WTC11 (cell line): ENCODE data around the gene FNDC3B. TPM values are rescaled to one million over a fixed set of nuclear protein-coding genes. Genes with fewer than 3 reads are reported as not detected.

Source experiments
- ATAC-seq: fragments of 200-7000 bp; cut with Tn5 transposase; 2 replicates; pipeline ENCODE4 v1.10.0; 2021; ENCODE audit warnings: mild to moderate bottlenecking, moderate library complexity
- CTCF ChIA-PET: fragments of 300-600 bp; sonication (Branson Sonifier 250); formaldehyde crosslinking; loops from one replicate; lab custom pipeline; 2021; ENCODE audit warnings: antibody characterized with exemption; lab: Charles Lee
- POLR2A ChIA-PET: fragments of 350-600 bp; sonication (Branson Sonifier 250); formaldehyde crosslinking; loops from one replicate; lab custom pipeline; 2021; ENCODE audit warnings: antibody characterized with exemption; lab: Charles Lee
- DNase-seq: peaks from one replicate; pipeline ENCODE4 v3.0.0; 2021; ENCODE audit warnings: low spot score
- H3K27ac Mint-ChIP-seq: 2 replicates; pipeline ENCODE4 v1.8.0; 2021; ENCODE audit warnings: mixed read lengths
- H3K27me3 Mint-ChIP-seq: 2 replicates; pipeline ENCODE4 v1.8.0; 2021; ENCODE audit warnings: low read depth, mild to moderate bottlenecking, moderate library complexity, mixed read lengths
- H3K36me3 Mint-ChIP-seq: 2 replicates; pipeline ENCODE4 v1.8.0; 2021; ENCODE audit warnings: mixed read lengths
- H3K4me1 Mint-ChIP-seq: 2 replicates; pipeline ENCODE4 v1.8.0; 2022; ENCODE audit warnings: mixed read lengths
- H3K4me3 Mint-ChIP-seq: 2 replicates; pipeline ENCODE4 v1.8.0; 2021; ENCODE audit warnings: mild to moderate bottlenecking, moderate library complexity, mixed read lengths
- H3K9me3 Mint-ChIP-seq: 2 replicates; pipeline ENCODE4 v1.8.0; 2021; ENCODE audit warnings: mixed read lengths
- ATF1 ChIP-seq: sonication (generic); formaldehyde crosslinking; IDR thresholded peaks from 2 replicates; pipeline ENCODE4 v1.8.1; 2023; ENCODE audit warnings: mild to moderate bottlenecking, moderate library complexity, missing genetic modification reagents
- CREM ChIP-seq: sonication (generic); formaldehyde crosslinking; IDR thresholded peaks from 2 replicates; pipeline ENCODE4 v1.8.1; 2022; ENCODE audit warnings: mild to moderate bottlenecking, missing genetic modification reagents, moderate library complexity
- ETV6 ChIP-seq: sonication (generic); formaldehyde crosslinking; IDR thresholded peaks from 2 replicates; pipeline ENCODE4 v1.8.1; 2022; ENCODE audit warnings: mild to moderate bottlenecking, missing genetic modification reagents
- JAZF1 ChIP-seq: fragments of 250-450 bp; sonication (Bioruptor Pico); IDR thresholded peaks from 2 replicates; pipeline ENCODE4 v1.9.0; 2021; ENCODE audit warnings: moderate library complexity, mild to moderate bottlenecking, inconsistent platforms
- NR1H2 ChIP-seq: sonication (generic); formaldehyde crosslinking; IDR thresholded peaks from 2 replicates; pipeline ENCODE4 v1.9.0; 2021; ENCODE audit warnings: mild to moderate bottlenecking, moderate library complexity, missing genetic modification reagents
- OVOL2 ChIP-seq: fragments of 250-450 bp; sonication (Bioruptor Pico); IDR thresholded peaks from 2 replicates; pipeline ENCODE4 v1.9.0; 2021; ENCODE audit warnings: mild to moderate bottlenecking, borderline replicate concordance
- SOX15 ChIP-seq: fragments of 250-450 bp; sonication (Bioruptor Pico); IDR thresholded peaks from 2 replicates; pipeline ENCODE4 v1.9.0; 2021; ENCODE audit warnings: mild to moderate bottlenecking
- SP1 ChIP-seq: sonication (generic); formaldehyde crosslinking; conservative IDR thresholded peaks from 2 replicates; pipeline ENCODE4 v1.8.1; 2022; ENCODE audit warnings: missing genetic modification reagents
- ZNF121 ChIP-seq: sonication (generic); formaldehyde crosslinking; IDR thresholded peaks from 2 replicates; pipeline ENCODE4 v1.8.0; 2023; ENCODE audit warnings: missing genetic modification reagents
- ZNF219 ChIP-seq: sonication (generic); formaldehyde crosslinking; IDR thresholded peaks from 2 replicates; pipeline ENCODE4 v1.8.0; 2023; ENCODE audit warnings: missing genetic modification reagents, mild to moderate bottlenecking, borderline replicate concordance
- ZNF317 ChIP-seq: sonication (generic); formaldehyde crosslinking; IDR thresholded peaks from 2 replicates; pipeline ENCODE4 v1.8.1; 2023; ENCODE audit warnings: low read depth, mild to moderate bottlenecking, moderate library complexity, missing genetic modification reagents, borderline replicate concordance
- ZNF396 ChIP-seq: fragments of 250-450 bp; sonication (Bioruptor Pico); IDR thresholded peaks from 2 replicates; pipeline ENCODE4 v1.8.0; 2021; ENCODE audit warnings: mild to moderate bottlenecking, moderate library complexity, borderline replicate concordance
- ZNF416 ChIP-seq: fragments of 250-450 bp; sonication (Bioruptor Pico); IDR thresholded peaks from 2 replicates; pipeline ENCODE4 v1.9.0; 2021; ENCODE audit warnings: mild to moderate bottlenecking, inconsistent platforms
- ZNF671 ChIP-seq: fragments of 250-450 bp; sonication (Bioruptor Pico); IDR thresholded peaks from 2 replicates; pipeline ENCODE4 v1.8.0; 2021; ENCODE audit warnings: mild to moderate bottlenecking
- total RNA-seq: library from RNA; stranded (reverse); gene quantifications from 3 replicates; pipeline ENCODE4 v1.2.3, GENCODE V29; 2021
- TF ChIP-seq, protein P1 (sequence below): sonication (generic); formaldehyde crosslinking; IDR thresholded peaks from 2 replicates; pipeline ENCODE4 v1.8.0; 2022; ENCODE audit warnings: mild to moderate bottlenecking, missing genetic modification reagents
- TF ChIP-seq, protein P2 (sequence below): sonication (generic); formaldehyde crosslinking; IDR thresholded peaks from 2 replicates; pipeline ENCODE4 v1.8.1; 2022; ENCODE audit warnings: low read depth, mild to moderate bottlenecking, moderate library complexity, missing genetic modification reagents, borderline replicate concordance
- TF ChIP-seq, protein P3 (sequence below): fragments of 250-450 bp; sonication (Bioruptor Pico); IDR thresholded peaks from 2 replicates; pipeline ENCODE4 v1.8.0; 2021; ENCODE audit warnings: mild to moderate bottlenecking
- TF ChIP-seq, protein P4 (sequence below): sonication (generic); formaldehyde crosslinking; IDR thresholded peaks from 2 replicates; pipeline ENCODE4 v1.8.1; 2022; ENCODE audit warnings: mild to moderate bottlenecking, moderate library complexity, missing genetic modification reagents
- TF ChIP-seq, protein P5 (sequence below): sonication (generic); formaldehyde crosslinking; IDR thresholded peaks from 2 replicates; pipeline ENCODE4 v1.8.1; 2023; ENCODE audit warnings: mild to moderate bottlenecking, missing genetic modification reagents, moderate library complexity
- TF ChIP-seq, protein P6 (sequence below): sonication (generic); formaldehyde crosslinking; IDR thresholded peaks from 2 replicates; pipeline ENCODE4 v1.8.1; 2023; ENCODE audit warnings: mild to moderate bottlenecking, missing genetic modification reagents

FNDC3B gene
- total RNA-seq, 1 experiment from 2014 or later, result 42.8 TPM

DNA sequence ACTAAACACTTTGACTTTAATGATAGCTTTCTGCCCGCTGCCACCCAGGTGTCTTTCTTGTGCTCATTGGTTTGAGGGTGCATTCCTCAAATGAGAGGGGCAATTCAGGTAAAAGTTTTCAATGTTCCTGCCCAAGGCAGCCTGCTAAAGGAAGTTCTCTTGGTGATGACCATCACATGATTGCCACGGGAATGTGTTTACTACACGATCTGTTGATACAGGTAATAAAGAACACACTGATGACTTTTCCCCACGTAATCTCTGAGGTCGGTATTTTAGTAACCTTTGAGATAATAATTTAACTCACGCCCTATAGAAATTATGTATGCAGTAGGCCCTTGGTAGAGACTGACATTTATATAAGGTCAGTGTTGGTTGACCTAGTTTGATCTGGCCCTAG, 39.3 kb downstream of the FNDC3B start (continued):
- no peak for TF ChIP-seq ETV6 (CRISPR knock-in tag)
- no peak for TF ChIP-seq ZNF396 (CRISPR knock-in tag)
- TF ChIP-seq, protein P1, sequence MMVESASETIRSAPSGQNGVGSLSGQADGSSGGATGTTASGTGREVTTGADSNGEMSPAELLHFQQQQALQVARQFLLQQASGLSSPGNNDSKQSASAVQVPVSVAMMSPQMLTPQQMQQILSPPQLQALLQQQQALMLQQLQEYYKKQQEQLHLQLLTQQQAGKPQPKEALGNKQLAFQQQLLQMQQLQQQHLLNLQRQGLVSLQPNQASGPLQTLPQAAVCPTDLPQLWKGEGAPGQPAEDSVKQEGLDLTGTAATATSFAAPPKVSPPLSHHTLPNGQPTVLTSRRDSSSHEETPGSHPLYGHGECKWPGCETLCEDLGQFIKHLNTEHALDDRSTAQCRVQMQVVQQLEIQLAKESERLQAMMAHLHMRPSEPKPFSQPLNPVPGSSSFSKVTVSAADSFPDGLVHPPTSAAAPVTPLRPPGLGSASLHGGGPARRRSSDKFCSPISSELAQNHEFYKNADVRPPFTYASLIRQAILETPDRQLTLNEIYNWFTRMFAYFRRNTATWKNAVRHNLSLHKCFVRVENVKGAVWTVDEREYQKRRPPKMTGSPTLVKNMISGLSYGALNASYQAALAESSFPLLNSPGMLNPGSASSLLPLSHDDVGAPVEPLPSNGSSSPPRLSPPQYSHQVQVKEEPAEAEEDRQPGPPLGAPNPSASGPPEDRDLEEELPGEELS (CRISPR knock-in tag), result no peak
- TF ChIP-seq, protein P2, sequence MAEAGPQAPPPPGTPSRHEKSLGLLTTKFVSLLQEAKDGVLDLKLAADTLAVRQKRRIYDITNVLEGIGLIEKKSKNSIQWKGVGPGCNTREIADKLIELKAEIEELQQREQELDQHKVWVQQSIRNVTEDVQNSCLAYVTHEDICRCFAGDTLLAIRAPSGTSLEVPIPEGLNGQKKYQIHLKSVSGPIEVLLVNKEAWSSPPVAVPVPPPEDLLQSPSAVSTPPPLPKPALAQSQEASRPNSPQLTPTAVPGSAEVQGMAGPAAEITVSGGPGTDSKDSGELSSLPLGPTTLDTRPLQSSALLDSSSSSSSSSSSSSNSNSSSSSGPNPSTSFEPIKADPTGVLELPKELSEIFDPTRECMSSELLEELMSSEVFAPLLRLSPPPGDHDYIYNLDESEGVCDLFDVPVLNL, result no peak
- TF ChIP-seq CREM (CRISPR knock-in tag), result no peak
- TF ChIP-seq, protein P3, sequence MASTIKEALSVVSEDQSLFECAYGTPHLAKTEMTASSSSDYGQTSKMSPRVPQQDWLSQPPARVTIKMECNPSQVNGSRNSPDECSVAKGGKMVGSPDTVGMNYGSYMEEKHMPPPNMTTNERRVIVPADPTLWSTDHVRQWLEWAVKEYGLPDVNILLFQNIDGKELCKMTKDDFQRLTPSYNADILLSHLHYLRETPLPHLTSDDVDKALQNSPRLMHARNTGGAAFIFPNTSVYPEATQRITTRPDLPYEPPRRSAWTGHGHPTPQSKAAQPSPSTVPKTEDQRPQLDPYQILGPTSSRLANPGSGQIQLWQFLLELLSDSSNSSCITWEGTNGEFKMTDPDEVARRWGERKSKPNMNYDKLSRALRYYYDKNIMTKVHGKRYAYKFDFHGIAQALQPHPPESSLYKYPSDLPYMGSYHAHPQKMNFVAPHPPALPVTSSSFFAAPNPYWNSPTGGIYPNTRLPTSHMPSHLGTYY (CRISPR knock-in tag), result no peak

DNA sequence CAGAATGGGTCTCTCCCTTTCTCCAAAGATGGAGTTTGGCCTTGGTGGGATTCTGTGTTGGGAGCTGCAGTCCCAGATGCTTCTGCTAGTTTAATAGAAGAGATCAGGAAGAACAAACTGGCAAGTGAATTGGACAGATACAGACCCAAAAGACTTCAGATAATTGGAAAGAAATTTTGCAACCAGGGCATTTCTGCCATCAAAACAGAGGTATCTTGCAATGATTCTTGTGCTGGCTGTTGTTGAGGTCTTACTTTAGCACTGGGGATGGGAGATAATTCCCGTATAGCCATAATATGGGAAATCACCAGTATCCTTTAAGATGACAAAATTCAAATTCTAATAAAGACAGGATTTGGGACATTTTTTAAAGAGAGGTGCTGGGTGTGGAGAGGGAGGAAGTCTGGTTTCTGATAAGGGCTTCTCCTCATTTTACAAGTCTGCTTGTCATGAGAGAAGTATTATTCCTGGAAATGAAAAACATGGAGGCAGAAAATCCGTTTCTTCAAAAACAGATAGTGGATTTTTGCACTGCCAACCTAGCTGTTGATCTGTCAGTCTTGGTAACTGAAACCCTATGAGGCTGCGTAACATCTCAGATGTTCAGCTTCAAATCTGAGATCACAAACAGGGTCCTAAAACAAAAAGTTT, 40.1 kb downstream of the FNDC3B start:
- TF ChIP-seq ZNF671 (CRISPR knock-in tag), result no peak
- TF ChIP-seq SOX15 (CRISPR knock-in tag), result no peak
- no peak for TF ChIP-seq ZNF121
- TF ChIP-seq JAZF1 (CRISPR knock-in tag), result no peak
- TF ChIP-seq ETV6 (CRISPR knock-in tag), result no peak
- TF ChIP-seq, all 79 proteins: peak for 0
- H3K36me3 Mint-ChIP-seq, result peaks cover 21% of the 10 kb centered on the region
- H3K9me3 Mint-ChIP-seq, result peaks cover 14% of the 10 kb centered on the region
- no peak overlapping the region for H3K4me3 Mint-ChIP-seq
- ATAC-seq (no peak), DNase-seq (no peak)
- no peak overlapping the region for H3K27ac Mint-ChIP-seq
- no peaks in the 10 kb centered on the region for H3K27me3 Mint-ChIP-seq
- ChIA-PET CTCF (interaction anchor here (0.5 kb wide), 1 partner anchor 261 kb away, joined by 4 read pairs; no protein-coding TSS in a partner anchor), POLR2A (no interaction called here)
- peaks cover 33% of the 10 kb centered on the region for H3K4me1 Mint-ChIP-seq

DNA sequence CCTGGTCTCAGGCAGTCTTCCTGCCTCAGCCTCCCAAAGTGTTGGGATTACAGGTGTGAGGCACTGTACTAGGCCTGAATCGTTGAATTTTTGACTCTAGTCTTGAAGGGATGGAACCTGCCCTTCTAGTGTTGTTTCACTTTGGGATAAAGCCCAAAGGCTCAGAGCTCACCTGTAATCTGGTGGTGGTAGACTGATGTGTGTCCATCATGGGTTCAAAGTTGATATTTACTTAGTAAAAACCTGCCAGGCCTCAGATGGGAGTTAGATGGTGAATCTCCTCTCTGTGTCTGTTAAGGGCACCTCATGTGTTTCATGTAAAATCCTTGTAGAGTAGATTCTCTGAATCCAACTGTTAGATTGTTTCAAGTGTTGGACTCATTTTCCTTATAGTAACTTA, 41.1 kb downstream of the FNDC3B start:
- Mint-ChIP-seq H3K4me3 (no peak overlapping the region), H3K27me3 (no peaks in the 10 kb centered on the region), H3K27ac (no peak overlapping the region), H3K9me3 (peaks cover 15% of the 10 kb centered on the region), H3K36me3 (peaks cover 22% of the 10 kb centered on the region), H3K4me1 (peaks cover 39% of the 10 kb centered on the region)
- ChIA-PET POLR2A (no interaction called here), CTCF (no interaction called here)
- ATAC-seq (no peak), DNase-seq (no peak)
- TF ChIP-seq SP1 (no peak), OVOL2 (CRISPR knock-in tag) (no peak), ZNF317 (no peak), ZNF219 (no peak), ZNF416 (no peak), ATF1 (no peak), ETV6 (CRISPR knock-in tag) (no peak), NR1H2 (CRISPR knock-in tag) (no peak)
- TF ChIP-seq, protein P4, sequence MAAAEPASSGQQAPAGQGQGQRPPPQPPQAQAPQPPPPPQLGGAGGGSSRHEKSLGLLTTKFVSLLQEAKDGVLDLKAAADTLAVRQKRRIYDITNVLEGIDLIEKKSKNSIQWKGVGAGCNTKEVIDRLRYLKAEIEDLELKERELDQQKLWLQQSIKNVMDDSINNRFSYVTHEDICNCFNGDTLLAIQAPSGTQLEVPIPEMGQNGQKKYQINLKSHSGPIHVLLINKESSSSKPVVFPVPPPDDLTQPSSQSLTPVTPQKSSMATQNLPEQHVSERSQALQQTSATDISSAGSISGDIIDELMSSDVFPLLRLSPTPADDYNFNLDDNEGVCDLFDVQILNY (CRISPR knock-in tag), result no peak
- TF ChIP-seq, protein P5, sequence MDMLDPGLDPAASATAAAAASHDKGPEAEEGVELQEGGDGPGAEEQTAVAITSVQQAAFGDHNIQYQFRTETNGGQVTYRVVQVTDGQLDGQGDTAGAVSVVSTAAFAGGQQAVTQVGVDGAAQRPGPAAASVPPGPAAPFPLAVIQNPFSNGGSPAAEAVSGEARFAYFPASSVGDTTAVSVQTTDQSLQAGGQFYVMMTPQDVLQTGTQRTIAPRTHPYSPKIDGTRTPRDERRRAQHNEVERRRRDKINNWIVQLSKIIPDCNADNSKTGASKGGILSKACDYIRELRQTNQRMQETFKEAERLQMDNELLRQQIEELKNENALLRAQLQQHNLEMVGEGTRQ (CRISPR knock-in tag), result no peak
- TF ChIP-seq, protein P6, sequence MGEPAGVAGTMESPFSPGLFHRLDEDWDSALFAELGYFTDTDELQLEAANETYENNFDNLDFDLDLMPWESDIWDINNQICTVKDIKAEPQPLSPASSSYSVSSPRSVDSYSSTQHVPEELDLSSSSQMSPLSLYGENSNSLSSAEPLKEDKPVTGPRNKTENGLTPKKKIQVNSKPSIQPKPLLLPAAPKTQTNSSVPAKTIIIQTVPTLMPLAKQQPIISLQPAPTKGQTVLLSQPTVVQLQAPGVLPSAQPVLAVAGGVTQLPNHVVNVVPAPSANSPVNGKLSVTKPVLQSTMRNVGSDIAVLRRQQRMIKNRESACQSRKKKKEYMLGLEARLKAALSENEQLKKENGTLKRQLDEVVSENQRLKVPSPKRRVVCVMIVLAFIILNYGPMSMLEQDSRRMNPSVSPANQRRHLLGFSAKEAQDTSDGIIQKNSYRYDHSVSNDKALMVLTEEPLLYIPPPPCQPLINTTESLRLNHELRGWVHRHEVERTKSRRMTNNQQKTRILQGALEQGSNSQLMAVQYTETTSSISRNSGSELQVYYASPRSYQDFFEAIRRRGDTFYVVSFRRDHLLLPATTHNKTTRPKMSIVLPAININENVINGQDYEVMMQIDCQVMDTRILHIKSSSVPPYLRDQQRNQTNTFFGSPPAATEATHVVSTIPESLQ, result no peak
